Activated naive CD4-positive, alpha-beta T cell treated with anti-CD3 and anti-CD28 coated beads, Interleukin-2, amount 10 ng/mL, durations not matched to agents 7 days and 5 days (primary cell): Measurements from ENCODE around the gene AAMDC.
"Not testable (repeated sequence)": the region's sequence is repeated elsewhere in the genome, so short reads cannot be mapped to it uniquely, and the experiment has no call there.

Experiments
- CTCF ChIA-PET: fragments of 350-600 bp; sonication (Branson Sonifier 250); formaldehyde crosslinking; loops from one replicate; lab custom pipeline; 2021; ENCODE audit warnings: antibody characterized with exemption; lab: Charles Lee
- DNase-seq: peaks from one replicate; pipeline ENCODE4 v3.0.0-alpha.2; 2020
- H3K27ac Mint-ChIP-seq: one replicate; pipeline ENCODE4 v1.8.0; 2021; ENCODE audit warnings: mild to moderate bottlenecking, moderate library complexity, mixed read lengths
- H3K27me3 Mint-ChIP-seq: one replicate; pipeline ENCODE4 v1.8.0; 2021; ENCODE audit warnings: mild to moderate bottlenecking, mixed read lengths
- H3K36me3 Mint-ChIP-seq: one replicate; pipeline ENCODE4 v1.8.0; 2021; ENCODE audit warnings: mixed read lengths
- H3K4me1 Mint-ChIP-seq: one replicate; pipeline ENCODE4 v1.8.0; 2021; ENCODE audit warnings: mixed read lengths
- H3K4me3 Mint-ChIP-seq: one replicate; pipeline ENCODE4 v1.8.0; 2021; ENCODE audit warnings: mild to moderate bottlenecking, moderate library complexity, mixed read lengths
- H3K9me3 Mint-ChIP-seq: one replicate; pipeline ENCODE4 v1.8.0; 2021; ENCODE audit warnings: mixed read lengths

The AAMDC gene

GRCh38 chr11:77842441-77843121, 21.6 kb downstream of the AAMDC start:
- Mint-ChIP-seq H3K27me3 (no peaks in the 10 kb centered on the region), H3K4me3 (no peak overlapping the region), H3K36me3 (peaks cover 17% of the 10 kb centered on the region), H3K4me1 (no peaks in the 10 kb centered on the region), H3K27ac (no peak overlapping the region), H3K9me3 (peaks cover 11% of the 10 kb centered on the region)
- CTCF ChIA-PET, result no interaction called here
- no peak for DNase-seq

DNA sequence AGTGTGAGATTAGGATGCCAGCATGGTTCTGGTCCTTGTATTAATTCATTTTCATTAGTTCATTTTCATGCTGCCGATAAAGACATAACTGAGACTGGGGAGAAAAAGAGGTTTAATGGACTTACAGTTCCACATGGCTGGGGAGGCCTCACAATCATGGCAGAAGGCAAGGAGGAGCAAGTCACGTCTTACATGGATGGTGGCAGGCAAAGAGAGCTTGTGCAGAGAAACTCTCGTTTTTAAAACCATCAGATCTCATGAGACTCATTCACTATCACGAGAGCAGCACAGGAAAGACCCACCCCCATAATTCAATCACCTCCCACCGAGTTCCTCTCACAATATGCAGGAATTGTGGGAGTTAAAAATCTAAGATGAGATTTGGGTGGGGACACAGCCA, 22.8 kb downstream of the AAMDC start:
- H3K4me3 Mint-ChIP-seq, DNase-seq, CTCF ChIA-PET, H3K27me3 Mint-ChIP-seq, H3K27ac Mint-ChIP-seq, H3K4me1 Mint-ChIP-seq: not testable (repeated sequence)
- Mint-ChIP-seq H3K36me3 (peaks cover 17% of the 10 kb centered on the region), H3K9me3 (peaks cover 11% of the 10 kb centered on the region)

GRCh38 chr11:77851503-77851902, 30.6 kb downstream of the AAMDC start:
- peaks cover 24% of the 10 kb centered on the region for H3K36me3 Mint-ChIP-seq
- H3K27ac Mint-ChIP-seq, result no peak overlapping the region
- H3K4me1 Mint-ChIP-seq, result no peaks in the 10 kb centered on the region
- no peak overlapping the region for H3K4me3 Mint-ChIP-seq
- CTCF ChIA-PET, result no interaction called here
- H3K9me3 Mint-ChIP-seq, result peaks cover 19% of the 10 kb centered on the region
- no peaks in the 10 kb centered on the region for H3K27me3 Mint-ChIP-seq
- DNase-seq, result no peak

GRCh38 chr11:77854838-77855237, 33.9 kb downstream of the AAMDC start:
- DNase-seq, result no peak
- Mint-ChIP-seq H3K4me1 (no peaks in the 10 kb centered on the region), H3K4me3 (no peak overlapping the region), H3K27ac (no peak overlapping the region), H3K9me3 (peaks cover 21% of the 10 kb centered on the region), H3K27me3 (no peaks in the 10 kb centered on the region), H3K36me3 (peaks cover 30% of the 10 kb centered on the region)
- CTCF ChIA-PET, result interaction anchor here (0.7 kb wide), 1 partner anchor 31 kb away, joined by 3 read pairs; no protein-coding TSS in a partner anchor

DNA sequence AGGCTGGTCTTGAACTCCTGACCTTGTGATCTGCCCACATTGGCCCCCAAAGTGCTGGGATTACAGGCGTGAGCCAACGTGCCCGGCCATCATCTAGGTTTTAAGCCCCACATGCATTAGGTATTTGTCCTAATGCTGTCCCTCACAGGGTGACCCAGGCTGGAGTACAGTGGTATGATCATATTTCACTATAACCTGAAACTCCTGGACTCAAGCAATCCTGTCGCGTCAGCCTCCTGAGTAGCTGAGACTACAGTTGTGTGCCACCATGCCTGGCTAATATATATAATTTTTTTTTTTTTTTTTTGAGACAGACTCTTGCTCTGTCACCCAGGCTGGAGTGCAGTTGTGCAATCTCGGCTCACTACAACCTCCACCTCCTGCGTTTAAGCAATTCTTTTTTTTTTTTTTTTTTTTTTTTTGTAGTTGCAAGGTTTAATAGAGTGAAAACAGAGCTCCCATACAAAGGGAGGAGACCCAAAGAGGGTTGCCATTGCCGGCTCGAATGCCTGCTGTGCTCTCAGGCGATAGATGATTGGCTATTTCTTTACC, 37.0 kb downstream of the AAMDC start:
- H3K4me3 Mint-ChIP-seq, CTCF ChIA-PET, DNase-seq, H3K27me3 Mint-ChIP-seq, H3K27ac Mint-ChIP-seq, H3K4me1 Mint-ChIP-seq: not testable (repeated sequence)
- peaks cover 21% of the 10 kb centered on the region for H3K9me3 Mint-ChIP-seq
- peaks cover 28% of the 10 kb centered on the region for H3K36me3 Mint-ChIP-seq

GRCh38 chr11:77861444-77861843, 40.5 kb downstream of the AAMDC start:
- CTCF ChIA-PET, H3K9me3 Mint-ChIP-seq, H3K4me1 Mint-ChIP-seq, H3K27me3 Mint-ChIP-seq, DNase-seq, H3K4me3 Mint-ChIP-seq, H3K27ac Mint-ChIP-seq: not testable (repeated sequence)
- H3K36me3 Mint-ChIP-seq, result peaks cover 11% of the 10 kb centered on the region

GRCh38 chr11:77865805-77866204, 44.9 kb downstream of the AAMDC start:
- no peaks in the 10 kb centered on the region for H3K9me3 Mint-ChIP-seq
- no peaks in the 10 kb centered on the region for H3K4me1 Mint-ChIP-seq
- no peak for DNase-seq
- H3K27ac Mint-ChIP-seq, result no peak overlapping the region
- no peak overlapping the region for H3K4me3 Mint-ChIP-seq
- CTCF ChIA-PET, result no interaction called here
- no peaks in the 10 kb centered on the region for H3K27me3 Mint-ChIP-seq
- H3K36me3 Mint-ChIP-seq, result peaks cover 14% of the 10 kb centered on the region

DNA sequence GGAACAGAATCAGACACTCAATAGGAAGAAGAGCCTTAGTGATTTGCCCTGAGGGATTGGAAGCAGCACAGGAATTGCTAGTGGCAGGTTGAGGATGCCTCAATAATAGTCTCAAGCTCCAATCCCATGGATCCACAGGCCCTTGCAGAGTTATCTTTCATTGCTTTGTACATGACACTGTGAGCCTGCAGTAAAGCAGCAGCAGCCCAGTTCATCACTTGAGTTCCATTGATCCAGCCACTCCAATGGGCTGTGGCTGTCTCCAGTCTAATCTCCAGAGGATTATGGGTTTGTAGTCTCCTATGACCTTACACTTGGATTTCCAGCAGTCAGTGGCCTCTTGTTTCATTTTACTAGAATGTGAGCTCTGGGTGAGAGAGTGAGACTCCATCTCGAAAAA, 45.4 kb downstream of the AAMDC start:
- CTCF ChIA-PET, result no interaction called here
- no peak overlapping the region for H3K27ac Mint-ChIP-seq
- peaks cover 16% of the 10 kb centered on the region for H3K36me3 Mint-ChIP-seq
- no peaks in the 10 kb centered on the region for H3K27me3 Mint-ChIP-seq
- H3K9me3 Mint-ChIP-seq, result no peaks in the 10 kb centered on the region
- no peak overlapping the region for H3K4me3 Mint-ChIP-seq
- no peaks in the 10 kb centered on the region for H3K4me1 Mint-ChIP-seq
- no peak for DNase-seq

- CTCF ChIA-PET, result no interaction called here
- Mint-ChIP-seq H3K36me3 (peaks cover 20% of the 10 kb centered on the region), H3K4me3 (no peak overlapping the region), H3K9me3 (no peaks in the 10 kb centered on the region), H3K27me3 (no peaks in the 10 kb centered on the region), H3K27ac (no peak overlapping the region), H3K4me1 (no peaks in the 10 kb centered on the region)
- no peak for DNase-seq
These were observed 47.8 kb downstream of the AAMDC start for GRCh38 chr11:77868744-77869143.

GRCh38 chr11:77871855-77872254, 50.9 kb downstream of the AAMDC start:
- no peaks in the 10 kb centered on the region for H3K9me3 Mint-ChIP-seq
- H3K4me3 Mint-ChIP-seq, result no peak overlapping the region
- no peak for DNase-seq
- no peaks in the 10 kb centered on the region for H3K4me1 Mint-ChIP-seq
- H3K27ac Mint-ChIP-seq, result no peak overlapping the region
- peaks cover 22% of the 10 kb centered on the region for H3K36me3 Mint-ChIP-seq
- H3K27me3 Mint-ChIP-seq, result no peaks in the 10 kb centered on the region
- CTCF ChIA-PET, result no interaction called here

DNA sequence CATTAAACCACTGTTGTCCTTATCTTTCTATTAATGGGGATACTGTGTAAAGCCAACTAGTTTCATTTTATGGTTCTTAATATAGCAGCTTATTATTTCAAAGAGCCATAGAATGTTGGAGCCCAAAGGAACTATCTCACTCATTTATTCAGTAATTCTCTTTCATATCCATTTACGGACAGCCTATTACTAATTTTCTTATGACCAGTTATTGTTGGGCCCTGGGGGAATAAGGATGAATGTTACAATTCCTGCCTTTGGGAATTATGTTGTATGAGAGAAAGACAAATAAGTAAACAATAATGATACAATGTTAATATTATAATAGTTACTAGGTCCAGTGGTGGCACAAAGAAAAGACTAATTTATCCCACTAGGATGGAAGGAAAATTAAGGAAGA, 52.4 kb downstream of the AAMDC start:
- Mint-ChIP-seq H3K36me3 (peaks cover 23% of the 10 kb centered on the region), H3K4me1 (no peaks in the 10 kb centered on the region), H3K27ac (no peak overlapping the region), H3K27me3 (no peaks in the 10 kb centered on the region), H3K4me3 (no peak overlapping the region), H3K9me3 (no peaks in the 10 kb centered on the region)
- CTCF ChIA-PET, result no interaction called here
- DNase-seq, result no peak

- H3K27me3 Mint-ChIP-seq, result no peaks in the 10 kb centered on the region
- H3K9me3 Mint-ChIP-seq, result no peaks in the 10 kb centered on the region
- H3K4me1 Mint-ChIP-seq, result peaks cover 3% of the 10 kb centered on the region
- no peak overlapping the region for H3K4me3 Mint-ChIP-seq
- no peak overlapping the region for H3K27ac Mint-ChIP-seq
- DNase-seq, result no peak
- H3K36me3 Mint-ChIP-seq, result peaks cover 25% of the 10 kb centered on the region
- CTCF ChIA-PET, result no interaction called here
These were observed 53.3 kb downstream of the AAMDC start for GRCh38 chr11:77874206-77874605.

GRCh38 chr11:77876045-77876444, 55.1 kb downstream of the AAMDC start:
- DNase-seq, result no peak
- Mint-ChIP-seq H3K4me3 (no peak overlapping the region), H3K9me3 (no peaks in the 10 kb centered on the region), H3K27me3 (no peaks in the 10 kb centered on the region), H3K36me3 (peaks cover 24% of the 10 kb centered on the region), H3K27ac (no peak overlapping the region), H3K4me1 (peaks cover 9% of the 10 kb centered on the region)
- CTCF ChIA-PET, result no interaction called here

DNA sequence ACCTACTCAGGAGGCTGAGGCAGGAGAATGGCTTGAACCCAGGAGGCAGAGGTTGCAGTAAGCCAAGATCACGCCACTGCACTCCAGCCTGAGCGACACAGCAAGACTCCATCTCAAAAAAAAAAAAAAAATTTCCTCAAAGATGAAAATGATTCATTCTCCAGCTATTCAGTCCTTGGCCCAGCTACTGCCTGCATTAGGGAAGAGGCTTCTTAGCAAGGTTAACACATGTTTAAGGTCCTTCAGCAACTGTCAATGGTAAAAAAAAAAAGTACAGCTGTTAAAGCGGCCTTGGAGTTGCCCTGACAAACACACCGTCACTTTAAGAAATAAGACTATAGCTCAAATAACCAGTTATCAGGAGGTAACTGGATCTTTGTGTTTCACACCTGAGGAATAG, 57.3 kb downstream of the AAMDC start:
- H3K9me3 Mint-ChIP-seq, H3K4me1 Mint-ChIP-seq, H3K27me3 Mint-ChIP-seq, DNase-seq, H3K27ac Mint-ChIP-seq, H3K4me3 Mint-ChIP-seq: not testable (repeated sequence)
- CTCF ChIA-PET, result interaction anchor here (0.6 to 1.0 kb wide), 2 partner anchors 121 to 1055 kb away, joined by 3 to 4 read pairs; no protein-coding TSS in a partner anchor
- peaks cover 21% of the 10 kb centered on the region for H3K36me3 Mint-ChIP-seq

GRCh38 chr11:77879218-77879617, 58.3 kb downstream of the AAMDC start:
- no peak overlapping the region for H3K27ac Mint-ChIP-seq
- CTCF ChIA-PET, result no interaction called here
- H3K4me3 Mint-ChIP-seq, result no peak overlapping the region
- peaks cover 27% of the 10 kb centered on the region for H3K36me3 Mint-ChIP-seq
- DNase-seq, result peak; percentile 28
- H3K27me3 Mint-ChIP-seq, result no peaks in the 10 kb centered on the region
- H3K4me1 Mint-ChIP-seq, result peaks cover 9% of the 10 kb centered on the region
- H3K9me3 Mint-ChIP-seq, result no peaks in the 10 kb centered on the region
